Left lung (tissue), 10 donors: Measurements from ENCODE around the gene LIG4. TPM values are rescaled to one million over a fixed set of nuclear protein-coding genes. Genes with fewer than 3 reads are reported as not detected.

Experiments
- ATAC-seq: fragments of 200-7000 bp; cut with Tn5 transposase; one replicate; pipeline ENCODE4 v1.9.1; 2020; ENCODE audit warnings: moderate library complexity
- DNase-seq, 4 donors: peaks; one replicate each; pipeline ENCODE4 v3.0.0-alpha.2; 2013 to 2020
- H3K27ac ChIP-seq, 2 donors: fragments of 200-600 bp; sonication (generic) in 1 of 2; one replicate each; pipeline versions ENCODE4 v1.5.0 to v1.8.0; 2020 to 2021
- H3K27me3 ChIP-seq, 2 donors: fragments of 200-600 bp; sonication (generic) in 1 of 2; one replicate each; pipeline versions ENCODE4 v1.5.0 to v1.8.0; 2020 to 2021
- H3K36me3 ChIP-seq, 2 donors: fragments of 200-600 bp; sonication (generic) in 1 of 2; one replicate each; pipeline versions ENCODE4 v1.5.0 to v1.8.0; 2020 to 2021
- H3K4me1 ChIP-seq, 2 donors: fragments of 200-600 bp; one replicate each; pipeline ENCODE4 v1.8.0; 2021
- H3K4me3 ChIP-seq, 2 donors: fragments of 200-600 bp; sonication (generic) in 1 of 2; one replicate each; pipeline versions ENCODE4 v1.5.0 to v1.8.0; 2020 to 2021; ENCODE audit warnings: mild to moderate bottlenecking in 1 of 2
- H3K9me3 ChIP-seq, 2 donors: fragments of 200-600 bp; sonication (generic) in 1 of 2; one replicate each; pipeline versions ENCODE4 v1.5.0 to v1.8.0; 2020 to 2021
- CTCF ChIP-seq, 2 donors: fragments of 200-600 bp; sonication (generic) in 1 of 2; IDR thresholded peaks; one replicate each; pipeline versions ENCODE4 v1.5.0 to v1.8.0; 2021; ENCODE audit warnings: antibody characterized with exemption in 2 of 2
- intact Hi-C, 2 donors: fragments of 100-400 bp; cut with DNase I; formaldehyde crosslinking; loops; one replicate each; pipeline versions ENCODE4 v1.11.2 to v1.14.2; 2022
- polyA plus RNA-seq, 6 donors: library from polyadenylated mRNA; unstranded; fragments of 120-200 nt; gene quantifications; one replicate each; pipeline ENCODE4 v1.2.1, GENCODE V29; 2013; ENCODE audit not compliant: insufficient read length in 6 of 6
- total RNA-seq, 2 donors: library from RNA; stranded (reverse); fragmentation: NEBNext Ultra II Directional; extraction: Animal tissue kit (Norgen Biotek cat#: 25700); gene quantifications; one replicate each; pipeline ENCODE4 v1.2.1, GENCODE V29; 2021
- donor health status: DM: no; HTN: yes; CAD: no.
- donor health status: DM: no; HTN: no; CAD: no.

The LIG4 gene
- total and polyA plus RNA-seq, 8 donors: 10.7 to 14.1 (median 13.0) TPM

GRCh38 chr13:108185223-108185622, 30.1 kb downstream of the LIG4 start:
- no peak overlapping the region for H3K27ac ChIP-seq
- no peak for ATAC-seq
- no peak for TF ChIP-seq CTCF (IDR thresholded peaks at IDR 0.05)

GRCh38 chr13:108182652-108183051, 32.7 kb downstream of the LIG4 start:
- H3K4me3 ChIP-seq: no peak overlapping the region
- H3K36me3 ChIP-seq: no peaks in the 10 kb centered on the region
- no peaks in the 10 kb centered on the region for H3K27me3 ChIP-seq
- no peak for DNase-seq
- no peak overlapping the region for H3K27ac ChIP-seq
- ATAC-seq: no peak
- no peak for TF ChIP-seq CTCF (IDR thresholded peaks at IDR 0.05)
- no peaks in the 10 kb centered on the region for H3K9me3 ChIP-seq
- H3K4me1 ChIP-seq: no peaks in the 10 kb centered on the region
- intact Hi-C loops: no loop called here

More at GRCh38 chr13:108185223-108185622, 30.1 kb downstream of the LIG4 start:
- H3K9me3 ChIP-seq: no peaks in the 10 kb centered on the region
- intact Hi-C loops: no loop called here
- H3K4me3 ChIP-seq: no peak overlapping the region
- DNase-seq: no peak
- H3K27me3 ChIP-seq: no peaks in the 10 kb centered on the region
- no peaks in the 10 kb centered on the region for H3K36me3 ChIP-seq
- no peaks in the 10 kb centered on the region for H3K4me1 ChIP-seq

GRCh38 chr13:108178078-108178477, 37.3 kb downstream of the LIG4 start:
- Histone ChIP-seq H3K4me3 (no peak overlapping the region), H3K9me3 (peaks cover 0 to 8% of the 10 kb centered on the region in 2 donors), H3K27ac (no peak overlapping the region), H3K36me3 (no peaks in the 10 kb centered on the region), H3K4me1 (no peaks in the 10 kb centered on the region), H3K27me3 (no peaks in the 10 kb centered on the region)
- intact Hi-C loops: no loop called here
- no peak for TF ChIP-seq CTCF (IDR thresholded peaks at IDR 0.05)
- ATAC-seq (no peak), DNase-seq (no peak)

GRCh38 chr13:108176685-108177274, 38.6 kb downstream of the LIG4 start:
- TF ChIP-seq CTCF (IDR thresholded peaks at IDR 0.05): peak; percentile 32 to 34
- Histone ChIP-seq H3K27me3 (no peaks in the 10 kb centered on the region), H3K27ac (no peak overlapping the region), H3K9me3 (peaks cover 0 to 15% of the 10 kb centered on the region in 2 donors), H3K4me3 (no peak overlapping the region), H3K4me1 (no peaks in the 10 kb centered on the region), H3K36me3 (no peaks in the 10 kb centered on the region)
- no peak for DNase-seq
- peak; percentile 30 for ATAC-seq
- intact Hi-C loops: no loop called here

GRCh38 chr13:108168929-108169328, 46.4 kb downstream of the LIG4 start:
- intact Hi-C loops: no loop called here
- H3K4me1 ChIP-seq: no peaks in the 10 kb centered on the region

More at GRCh38 chr13:108168929-108169328, 46.4 kb downstream of the LIG4 start:
- peaks cover 0 to 22% of the 10 kb centered on the region in 2 donors for H3K9me3 ChIP-seq
- no peak for TF ChIP-seq CTCF (IDR thresholded peaks at IDR 0.05)
- no peaks in the 10 kb centered on the region for H3K27me3 ChIP-seq
- ATAC-seq (no peak), DNase-seq (no peak)
- H3K27ac ChIP-seq: no peak overlapping the region
- H3K4me3 ChIP-seq: no peak overlapping the region
- H3K36me3 ChIP-seq: no peaks in the 10 kb centered on the region
